Measurements from ENCODE around the gene SERAC1.

GRCh38 chr6:158207422-158207788, 39.3 kb upstream of the SERAC1 start:
- TF ChIP-seq CTCF (IDR thresholded peaks at IDR 0.05) (no peak), EZH2 (IDR thresholded peaks at IDR 0.05; ENCODE audit: borderline replicate concordance, insufficient read depth, low read depth, low read length, poor library complexity, severe bottlenecking) (no peak)

Measured in B cell (primary cell).